SU-DHL-6 (cell line): ENCODE results near the gene HOXD10.

Source experiments
- H2AFZ ChIP-seq: fragments of 200-600 bp; sonication (generic); 2 replicates; pipeline ENCODE4 v1.6.1; 2014; ENCODE audit warnings: low read depth, mild to moderate bottlenecking, moderate library complexity, mixed read lengths, antibody characterized with exemption, low read length; ENCODE audit not compliant: severe bottlenecking
- H3F3A ChIP-seq: fragments of 200-600 bp; shearing (Covaris generic); 2 replicates; pipeline ENCODE4 v1.6.0; 2016; ENCODE audit warnings: antibody characterized with exemption, mild to moderate bottlenecking; ENCODE audit not compliant: insufficient read depth
- H3K27ac ChIP-seq: fragments of 200-600 bp; sonication (generic); 2 replicates; pipeline ENCODE4 v1.5.1; 2016; ENCODE audit warnings: low read depth, mild to moderate bottlenecking, low read length, moderate library complexity, mixed read lengths
- H3K27me3 ChIP-seq: fragments of 200-600 bp; sonication (generic), shearing (Covaris generic); 2 replicates; pipeline ENCODE4 v1.6.0; 2014; ENCODE audit warnings: mild to moderate bottlenecking, low read length
- H3K36me3 ChIP-seq: fragments of 200-600 bp; sonication (generic); 2 replicates; pipeline ENCODE4 v1.6.1; 2014; ENCODE audit warnings: mild to moderate bottlenecking, low read length, mixed read lengths
- H3K4me2 ChIP-seq: fragments of 300-600, 200-600 bp; shearing (Covaris generic), sonication (generic); 2 replicates; pipeline ENCODE4 v1.6.0; 2014; ENCODE audit warnings: low read length, low read depth, mild to moderate bottlenecking; ENCODE audit not compliant: poor library complexity, severe bottlenecking
- H3K4me3 ChIP-seq: fragments of 200-600 bp; sonication (generic); 2 replicates; pipeline ENCODE4 v1.5.1; 2014; ENCODE audit warnings: antibody characterized with exemption, low read length, mild to moderate bottlenecking, mixed read lengths; ENCODE audit not compliant: insufficient read depth, poor library complexity, severe bottlenecking
- H3K79me2 ChIP-seq: fragments of 200-600 bp; sonication (generic); 2 replicates; pipeline ENCODE4 v1.6.1; 2014; ENCODE audit warnings: mild to moderate bottlenecking, low read length, moderate library complexity; ENCODE audit not compliant: insufficient read depth
- H3K9ac ChIP-seq: fragments of 200-600 bp; sonication (generic); 2 replicates; pipeline ENCODE4 v1.7.0; 2014; ENCODE audit warnings: mild to moderate bottlenecking, low read length
- H3K9me2 ChIP-seq: fragments of 200-600 bp; sonication (generic); replicated peaks from 2 replicates; pipeline ENCODE4 v1.6.1; 2014; ENCODE audit warnings: low read length; ENCODE audit not compliant: insufficient read depth
- H3K9me3 ChIP-seq: fragments of 200-600 bp; sonication (generic); 2 replicates; pipeline ENCODE4 v1.6.1; 2014; ENCODE audit warnings: low read length, mixed read lengths; ENCODE audit not compliant: insufficient read depth
- H4K20me1 ChIP-seq: fragments of 200-600 bp; sonication (generic); 2 replicates; pipeline ENCODE4 v1.6.1; 2014; ENCODE audit warnings: low read depth, mild to moderate bottlenecking, antibody characterized with exemption, low read length, moderate library complexity, mixed read lengths
- EZH2phosphoT487 ChIP-seq: fragments of 200-600 bp; sonication (generic), shearing (Covaris generic); conservative IDR thresholded peaks from 2 replicates; pipeline ENCODE4 v1.6.1; 2018; ENCODE audit warnings: mild to moderate bottlenecking, antibody characterized with exemption, low read length, moderate library complexity, mixed read lengths
- TF ChIP-seq, protein P1 (sequence below): fragments of 200-600 bp; sonication (generic); IDR thresholded peaks from one replicate; pipeline ENCODE4 v1.5.1; 2017; ENCODE audit warnings: antibody characterized with exemption, mild to moderate bottlenecking, low read length, moderate library complexity; ENCODE audit not compliant: insufficient read depth, poor library complexity, severe bottlenecking

The HOXD10 gene

DNA sequence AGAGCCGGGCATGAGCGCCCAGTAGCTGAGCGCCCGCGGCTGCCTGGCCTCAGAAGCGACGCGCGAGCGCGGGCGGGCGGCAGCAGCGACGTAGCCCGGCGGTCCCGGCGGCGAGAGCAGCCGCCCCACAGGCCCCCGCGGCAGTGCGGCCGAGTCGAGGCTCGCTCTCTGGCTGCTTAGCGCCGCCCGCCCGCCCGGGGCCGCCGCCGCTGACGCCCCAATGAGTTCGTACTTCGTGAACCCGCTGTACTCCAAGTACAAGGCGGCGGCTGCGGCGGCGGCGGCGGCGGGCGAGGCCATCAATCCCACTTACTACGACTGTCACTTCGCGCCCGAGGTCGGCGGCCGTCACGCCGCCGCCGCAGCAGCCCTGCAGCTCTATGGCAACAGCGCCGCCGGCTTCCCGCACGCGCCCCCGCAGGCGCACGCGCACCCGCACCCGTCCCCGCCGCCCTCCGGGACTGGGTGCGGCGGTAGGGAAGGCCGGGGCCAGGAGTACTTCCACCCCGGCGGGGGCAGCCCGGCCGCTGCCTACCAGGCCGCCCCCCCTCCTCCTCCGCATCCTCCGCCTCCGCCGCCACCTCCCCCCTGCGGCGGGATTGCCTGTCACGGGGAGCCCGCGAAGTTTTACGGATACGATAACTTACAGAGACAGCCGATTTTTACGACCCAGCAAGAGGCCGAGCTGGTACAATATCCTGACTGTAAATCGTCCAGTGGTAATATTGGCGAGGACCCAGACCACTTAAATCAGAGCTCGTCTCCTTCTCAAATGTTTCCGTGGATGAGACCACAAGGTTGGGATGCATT lies 13.8 kb downstream of the HOXD10 start:
- H3K4me3 ChIP-seq, result no peak overlapping the region
- no peaks in the 10 kb centered on the region for H3F3A ChIP-seq
- TF ChIP-seq, protein P1, sequence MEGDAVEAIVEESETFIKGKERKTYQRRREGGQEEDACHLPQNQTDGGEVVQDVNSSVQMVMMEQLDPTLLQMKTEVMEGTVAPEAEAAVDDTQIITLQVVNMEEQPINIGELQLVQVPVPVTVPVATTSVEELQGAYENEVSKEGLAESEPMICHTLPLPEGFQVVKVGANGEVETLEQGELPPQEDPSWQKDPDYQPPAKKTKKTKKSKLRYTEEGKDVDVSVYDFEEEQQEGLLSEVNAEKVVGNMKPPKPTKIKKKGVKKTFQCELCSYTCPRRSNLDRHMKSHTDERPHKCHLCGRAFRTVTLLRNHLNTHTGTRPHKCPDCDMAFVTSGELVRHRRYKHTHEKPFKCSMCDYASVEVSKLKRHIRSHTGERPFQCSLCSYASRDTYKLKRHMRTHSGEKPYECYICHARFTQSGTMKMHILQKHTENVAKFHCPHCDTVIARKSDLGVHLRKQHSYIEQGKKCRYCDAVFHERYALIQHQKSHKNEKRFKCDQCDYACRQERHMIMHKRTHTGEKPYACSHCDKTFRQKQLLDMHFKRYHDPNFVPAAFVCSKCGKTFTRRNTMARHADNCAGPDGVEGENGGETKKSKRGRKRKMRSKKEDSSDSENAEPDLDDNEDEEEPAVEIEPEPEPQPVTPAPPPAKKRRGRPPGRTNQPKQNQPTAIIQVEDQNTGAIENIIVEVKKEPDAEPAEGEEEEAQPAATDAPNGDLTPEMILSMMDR, result no peak
- TF ChIP-seq EZH2phosphoT487, result no peak
- no peaks in the 10 kb centered on the region for H3K9me2 ChIP-seq
- no peak overlapping the region for H2AFZ ChIP-seq
- H3K9me3 ChIP-seq, result no peaks in the 10 kb centered on the region
- H3K27ac ChIP-seq, result no peak overlapping the region
- no peaks in the 10 kb centered on the region for H3K36me3 ChIP-seq
- H3K79me2 ChIP-seq, result no peaks in the 10 kb centered on the region
- H3K4me2 ChIP-seq, result no peak overlapping the region
- no peak overlapping the region for H3K9ac ChIP-seq
- H3K27me3 ChIP-seq, result no peaks in the 10 kb centered on the region
- H4K20me1 ChIP-seq, result no peaks in the 10 kb centered on the region

DNA sequence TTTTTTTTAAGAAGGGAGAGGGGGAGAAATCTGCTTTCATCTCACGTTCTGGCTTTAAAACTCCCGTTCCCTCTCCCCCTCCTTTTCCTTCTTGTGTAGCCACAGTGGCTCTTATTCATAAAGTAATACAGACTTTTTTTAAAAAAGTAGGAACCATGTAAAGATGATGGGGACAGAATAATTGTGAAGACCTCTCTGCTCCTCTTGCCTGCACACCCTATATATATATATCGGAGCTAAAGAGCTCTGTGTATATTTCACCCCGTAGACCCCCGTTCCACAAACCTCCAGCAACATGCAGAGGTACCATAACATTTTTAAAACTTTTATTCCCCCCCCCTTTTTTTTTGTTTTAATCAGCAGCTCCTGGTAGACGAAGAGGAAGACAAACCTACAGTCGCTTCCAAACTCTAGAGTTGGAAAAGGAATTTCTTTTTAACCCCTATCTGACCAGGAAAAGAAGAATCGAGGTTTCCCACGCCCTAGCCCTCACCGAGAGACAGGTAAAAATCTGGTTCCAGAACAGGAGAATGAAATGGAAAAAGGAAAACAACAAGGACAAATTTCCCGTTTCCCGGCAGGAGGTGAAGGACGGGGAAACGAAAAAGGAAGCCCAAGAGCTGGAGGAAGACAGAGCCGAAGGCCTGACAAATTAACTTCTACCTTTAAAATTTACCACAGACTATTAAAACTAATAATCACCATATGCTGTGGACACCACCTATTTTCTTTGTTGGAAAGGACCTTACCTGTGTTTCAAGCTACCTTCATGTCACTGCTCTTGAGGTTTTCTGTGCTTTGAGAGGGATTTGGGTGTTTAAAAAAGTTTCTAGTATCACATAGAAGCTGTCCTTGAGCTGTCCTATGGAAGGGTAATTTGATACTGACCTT lies 14.6 kb downstream of the HOXD10 start:
- Histone ChIP-seq H3K27ac (no peak overlapping the region), H3K9me2 (no peaks in the 10 kb centered on the region), H3K79me2 (no peaks in the 10 kb centered on the region), H3K27me3 (no peaks in the 10 kb centered on the region), H3K36me3 (no peaks in the 10 kb centered on the region), H3K4me3 (no peak overlapping the region), H3F3A (no peaks in the 10 kb centered on the region), H2AFZ (no peak overlapping the region), H4K20me1 (no peaks in the 10 kb centered on the region), H3K9ac (no peak overlapping the region), H3K4me2 (no peak overlapping the region), H3K9me3 (no peaks in the 10 kb centered on the region)
- TF ChIP-seq, protein P1, result no peak
- TF ChIP-seq EZH2phosphoT487, result no peak

DNA sequence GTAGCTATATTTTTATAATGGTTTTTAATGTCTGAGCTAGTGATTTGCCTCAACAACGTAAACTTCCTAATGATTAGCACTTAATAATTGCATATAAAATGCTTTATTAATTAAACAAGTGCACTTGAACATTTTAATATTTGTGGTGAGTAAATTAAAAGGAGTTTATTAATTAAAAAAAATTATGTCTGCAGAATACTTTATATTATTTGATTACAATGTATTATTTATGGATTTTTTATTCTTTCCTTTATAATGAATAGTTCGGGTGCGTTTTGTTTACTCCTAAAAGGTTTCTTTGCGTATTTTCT lies 15.2 kb downstream of the HOXD10 start:
- no peaks in the 10 kb centered on the region for H4K20me1 ChIP-seq
- no peaks in the 10 kb centered on the region for H3F3A ChIP-seq
- no peaks in the 10 kb centered on the region for H3K27me3 ChIP-seq
- no peaks in the 10 kb centered on the region for H3K36me3 ChIP-seq
- no peak overlapping the region for H2AFZ ChIP-seq
- no peak overlapping the region for H3K27ac ChIP-seq
- H3K4me3 ChIP-seq, result no peak overlapping the region
- H3K9ac ChIP-seq, result no peak overlapping the region
- no peaks in the 10 kb centered on the region for H3K79me2 ChIP-seq
- H3K9me2 ChIP-seq, result no peaks in the 10 kb centered on the region
- no peak overlapping the region for H3K4me2 ChIP-seq
- TF ChIP-seq, protein P1, result no peak
- TF ChIP-seq EZH2phosphoT487, result no peak
- no peaks in the 10 kb centered on the region for H3K9me3 ChIP-seq
